ENCODE data around the gene CCP110.

DNA sequence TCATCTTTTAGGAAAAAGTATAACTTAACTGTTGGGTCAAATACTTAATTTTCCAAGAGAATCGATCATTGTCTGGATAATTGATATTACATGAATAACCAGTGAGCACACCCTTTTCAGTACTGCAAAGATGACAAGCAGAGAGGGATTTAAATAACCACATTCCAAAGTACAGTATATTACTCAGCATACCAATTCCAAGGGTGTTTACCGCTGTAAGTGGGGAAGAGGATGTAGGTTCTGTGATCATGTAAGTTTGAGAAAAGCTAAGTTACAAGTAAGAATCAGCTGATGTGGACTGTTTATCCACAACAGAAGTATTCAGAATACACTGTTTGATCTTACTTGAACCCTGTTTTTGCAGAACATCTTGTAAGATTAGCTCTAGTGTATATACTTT is 8.0 kb upstream of the CCP110 start:
- TF ChIP-seq EZH2 (IDR thresholded peaks at IDR 0.05) (no peak), POLR2AphosphoS5 (IDR thresholded peaks at IDR 0.05; ENCODE audit: borderline replicate concordance, low read depth, low read length) (no peak)
